ENCODE measurements around the gene MEGF6.

The MEGF6 gene

DNA sequence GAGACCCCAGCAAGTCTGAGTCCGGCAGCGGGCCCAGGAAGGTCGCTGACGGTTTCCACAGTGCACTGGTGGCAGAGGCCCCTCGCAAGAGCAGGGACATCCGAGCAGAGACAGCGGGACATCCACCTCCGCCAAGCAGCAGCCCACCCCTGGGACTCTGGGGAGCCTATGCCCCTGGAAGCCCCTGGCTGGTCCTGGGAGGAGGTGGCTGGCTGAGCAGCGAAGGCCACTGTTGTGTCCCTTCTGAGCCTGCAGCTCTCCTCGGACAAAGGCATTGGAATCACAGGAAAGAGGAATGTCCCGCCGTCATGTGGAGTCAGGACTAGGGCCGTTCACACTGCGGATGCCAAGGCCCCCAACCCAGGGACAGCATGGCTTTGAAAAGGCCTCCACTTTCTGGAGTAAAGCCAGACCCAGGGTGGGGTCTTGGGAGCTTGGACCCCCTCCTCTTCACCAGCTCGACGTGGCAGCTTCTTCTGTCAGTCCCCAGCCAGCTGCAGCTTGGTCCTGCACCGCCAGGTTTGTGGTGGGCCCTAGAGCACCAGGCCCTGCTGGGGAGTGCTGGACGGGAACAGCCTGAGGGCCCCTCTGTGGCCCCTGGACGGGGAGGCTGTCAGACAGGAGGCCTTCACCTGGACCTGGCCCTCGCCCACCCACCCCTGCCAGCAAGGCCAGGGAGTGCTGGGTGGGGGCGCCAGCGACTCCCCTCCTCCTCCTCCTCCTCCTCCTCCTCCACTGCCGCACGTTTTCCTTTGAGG, 1.4 kb downstream of the MEGF6 start:
- no peak for DNase-seq (ENCODE audit: low spot score)

- no peak for DNase-seq (ENCODE audit: low spot score)
Observed at GRCh38 chr1:3609016-3609768, 2.1 kb downstream of the MEGF6 start.

DNA sequence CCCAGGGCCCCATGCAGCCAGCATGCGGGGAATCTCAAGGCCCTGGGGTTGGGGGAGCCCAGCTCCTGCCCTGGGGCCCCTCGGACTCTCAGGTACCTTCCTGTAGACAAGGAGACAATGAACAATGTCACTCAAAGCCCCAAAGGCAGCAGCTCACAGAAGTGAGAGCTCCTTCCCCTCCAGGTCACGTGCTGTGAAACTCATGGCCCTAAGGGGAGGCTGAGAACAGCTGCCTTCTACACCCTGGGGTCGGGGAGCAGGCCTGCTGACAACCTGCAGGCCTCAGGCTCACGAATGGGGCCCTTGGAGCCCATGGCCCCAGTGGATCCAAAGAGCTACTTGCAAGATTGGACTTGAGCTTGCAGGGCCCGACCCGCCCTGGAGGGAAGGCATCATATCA, 3.2 kb downstream of the MEGF6 start:
- DNase-seq (ENCODE audit: low spot score) = no peak

GRCh38 chr1:3607703-3608065, 3.6 kb downstream of the MEGF6 start:
- DNase-seq (ENCODE audit: low spot score) = no peak

DNA sequence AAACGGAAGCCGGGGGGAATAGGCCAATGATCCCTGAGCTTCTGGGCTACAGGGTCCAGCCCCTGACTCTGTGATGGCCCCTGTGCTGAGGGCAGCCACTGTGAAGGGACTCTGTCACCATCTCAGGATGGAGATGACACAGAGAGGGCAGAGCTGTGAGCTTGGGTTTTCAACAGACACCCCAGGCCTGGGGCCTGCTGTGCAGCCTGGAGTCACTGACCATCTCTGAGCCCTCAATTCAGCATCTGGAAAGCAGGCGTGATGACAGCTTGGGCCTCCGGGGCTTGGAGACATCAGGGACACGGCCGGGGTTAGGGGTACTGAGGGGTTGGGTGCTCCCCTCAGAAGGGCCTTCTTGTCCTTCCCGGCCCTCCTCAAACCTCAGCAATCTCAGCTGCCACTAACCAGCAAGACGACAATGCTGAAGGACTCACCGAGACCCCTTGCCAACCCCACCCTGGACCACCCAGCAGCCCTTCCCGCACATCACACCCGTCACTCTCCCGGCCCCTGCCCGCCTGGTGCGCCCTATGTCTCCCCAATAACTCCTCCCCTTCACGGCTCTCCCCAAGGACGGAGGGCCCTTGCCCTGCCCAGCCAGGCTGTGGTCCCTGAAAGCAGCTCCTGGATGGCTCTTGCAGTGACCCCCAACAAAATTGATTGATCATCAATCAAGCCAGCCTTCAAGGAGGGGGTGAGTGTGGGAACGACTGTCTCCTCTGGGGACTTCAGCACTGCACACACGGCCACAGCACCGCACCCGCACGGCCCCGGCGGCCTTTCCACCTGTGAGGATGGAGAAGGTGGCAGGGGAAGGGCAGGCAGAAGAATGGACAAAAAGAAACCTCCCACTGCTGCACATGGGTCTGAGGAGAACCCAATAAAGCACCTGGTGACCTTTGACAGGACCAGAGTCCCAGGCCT, 4.3 kb downstream of the MEGF6 start:
- DNase-seq (ENCODE audit: low spot score) = no peak

GRCh38 chr1:3604997-3605823, 6.1 kb downstream of the MEGF6 start:
- no peak for DNase-seq (ENCODE audit: low spot score)

DNA sequence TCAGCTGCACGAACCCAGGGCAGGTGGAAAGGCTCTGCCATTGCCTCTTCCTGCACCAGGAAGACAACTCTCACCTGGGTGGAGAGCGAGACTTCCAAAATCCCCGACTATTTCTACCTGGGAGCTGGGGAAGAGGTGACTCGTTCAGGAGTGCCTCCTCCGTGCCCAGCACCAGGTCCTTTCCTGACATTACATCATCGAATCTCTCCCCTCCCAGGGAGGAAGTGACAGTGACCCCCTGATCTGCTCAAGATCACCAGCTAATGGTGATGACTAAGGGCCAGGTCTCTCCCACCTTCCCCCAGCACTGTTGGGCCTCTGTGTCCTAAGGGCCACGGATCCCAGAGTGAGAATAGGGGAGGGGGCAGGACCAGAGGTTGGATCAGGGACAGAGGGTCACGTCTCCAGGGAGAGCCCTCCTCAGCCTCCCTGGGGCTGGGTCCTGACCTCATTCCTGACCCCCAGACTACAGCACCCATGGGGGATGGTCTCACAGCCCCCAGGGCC, 6.8 kb downstream of the MEGF6 start:
- DNase-seq (ENCODE audit: low spot score) = no peak

DNA sequence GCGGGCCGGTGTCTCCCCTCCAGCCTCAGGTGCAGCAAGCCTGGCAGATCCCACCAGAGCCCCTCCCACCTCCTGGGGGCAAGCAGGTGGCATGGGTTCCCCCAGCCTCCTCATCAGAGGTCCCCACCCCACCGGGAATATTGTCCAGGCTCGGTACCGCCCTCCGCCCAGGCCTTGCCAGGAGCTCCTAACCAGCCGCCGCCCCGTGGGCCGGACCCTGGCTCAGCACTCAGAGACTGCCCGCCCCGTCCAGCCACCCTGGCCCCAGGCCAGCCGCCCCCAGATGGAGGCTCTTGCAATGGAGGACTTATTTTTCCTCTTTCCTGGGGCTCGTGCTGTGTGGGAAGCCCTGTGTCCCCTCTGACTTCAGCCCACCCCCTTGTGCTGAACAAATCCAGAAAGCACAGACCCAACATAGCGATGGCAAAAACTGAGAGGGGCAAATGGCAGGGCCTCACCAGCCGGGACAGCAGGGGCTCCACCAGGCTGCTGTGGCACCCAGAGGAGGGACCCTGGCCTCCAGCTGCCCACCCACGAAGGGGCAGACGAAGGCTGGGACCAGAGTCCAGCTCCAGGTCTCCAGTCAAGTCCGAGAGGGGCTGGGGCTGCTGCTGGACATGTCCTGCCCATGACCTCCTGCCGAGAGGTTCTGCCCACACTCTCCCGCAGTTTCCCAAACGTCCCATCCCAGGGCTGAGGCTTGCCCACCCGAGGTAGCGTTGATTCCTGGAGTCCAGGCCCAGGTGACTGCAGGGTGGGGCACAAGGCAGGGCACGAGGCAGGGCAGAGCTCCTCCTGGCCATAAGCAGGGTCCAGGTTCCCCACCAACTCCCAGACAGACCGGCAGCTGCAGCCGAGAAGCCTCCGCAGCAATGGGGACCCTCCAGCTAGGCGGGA, 7.5 kb downstream of the MEGF6 start:
- DNase-seq (ENCODE audit: low spot score) = no peak

GRCh38 chr1:3603156-3603555, 8.2 kb downstream of the MEGF6 start:
- no peak for DNase-seq (ENCODE audit: low spot score)

DNA sequence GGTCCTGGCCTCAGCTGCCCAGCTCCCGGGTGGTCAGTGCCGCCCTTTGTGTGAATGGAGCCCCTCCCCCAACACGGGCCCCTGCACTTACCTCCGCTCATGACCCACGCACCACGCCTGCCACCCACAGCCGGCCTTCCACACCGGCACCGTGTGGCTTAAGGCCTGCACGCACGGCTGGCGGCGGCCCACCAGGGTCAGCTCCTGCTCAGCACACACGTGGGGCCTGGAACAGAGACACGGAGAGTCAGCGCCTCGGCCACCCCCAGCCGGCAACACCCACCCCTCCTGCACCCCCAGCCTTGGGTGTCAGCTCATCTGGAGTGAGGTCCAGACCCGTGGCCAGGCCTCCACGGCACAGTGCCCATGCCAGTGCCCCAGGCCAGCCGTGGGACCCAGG, 8.9 kb downstream of the MEGF6 start:
- no peak for DNase-seq (ENCODE audit: low spot score)

DNA sequence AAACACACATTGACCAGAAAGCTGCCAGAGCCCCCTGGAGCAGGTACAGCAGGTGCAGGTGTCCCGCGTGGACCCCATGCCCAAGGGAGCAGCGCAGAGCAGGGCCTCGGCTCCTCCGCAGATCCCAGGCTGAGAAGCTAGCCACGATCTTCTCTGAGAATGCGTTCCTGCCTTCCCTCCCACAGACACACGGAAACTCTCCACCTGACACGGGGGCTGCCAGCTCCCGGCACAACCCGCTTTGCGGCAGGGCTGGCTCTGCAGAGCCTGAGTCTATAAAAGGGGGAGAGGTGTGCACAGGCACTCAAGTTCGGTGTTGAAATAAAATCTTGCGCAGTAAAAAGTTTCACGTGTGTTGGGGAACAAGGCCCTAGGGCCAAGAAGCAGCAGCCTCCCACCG, 9.6 kb downstream of the MEGF6 start:
- no peak for DNase-seq (ENCODE audit: low spot score)

GRCh38 chr1:3600354-3600753, 11.0 kb downstream of the MEGF6 start:
- DNase-seq (ENCODE audit: low spot score) = no peak

GRCh38 chr1:3599816-3600215, 11.5 kb downstream of the MEGF6 start:
- DNase-seq (ENCODE audit: low spot score) = no peak

DNA sequence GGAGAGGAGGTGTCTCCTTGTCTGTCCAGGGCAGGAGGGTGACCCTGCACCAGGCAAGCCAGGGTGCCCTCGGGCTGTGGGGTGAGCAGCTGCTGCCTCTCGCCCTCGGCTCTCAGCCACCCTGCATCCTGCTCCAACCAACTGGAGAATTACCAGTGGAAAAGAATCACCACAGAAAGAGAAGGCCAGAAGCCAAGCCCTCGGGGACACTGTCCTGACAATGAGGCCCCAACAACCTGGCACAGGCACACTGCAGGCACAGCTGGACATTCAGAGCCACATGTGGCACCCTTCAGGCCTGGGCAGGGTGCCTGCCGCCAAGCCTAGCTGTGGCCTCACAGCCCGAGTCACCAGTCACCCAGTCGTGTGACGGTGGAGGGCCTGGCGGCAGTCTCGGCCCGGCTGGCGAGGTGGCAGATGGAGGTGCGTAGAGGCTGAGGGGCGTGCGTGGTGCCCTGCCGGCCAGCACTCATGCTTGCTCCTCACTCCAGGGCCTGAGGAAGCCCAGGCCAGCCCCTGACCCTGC, 12.0 kb downstream of the MEGF6 start:
- no peak for DNase-seq (ENCODE audit: low spot score)

GRCh38 chr1:3598522-3599285, 12.6 kb downstream of the MEGF6 start:
- no peak for DNase-seq (ENCODE audit: low spot score)

- no peak for DNase-seq (ENCODE audit: low spot score)
Observed at GRCh38 chr1:3598051-3598491, 13.2 kb downstream of the MEGF6 start.

DNA sequence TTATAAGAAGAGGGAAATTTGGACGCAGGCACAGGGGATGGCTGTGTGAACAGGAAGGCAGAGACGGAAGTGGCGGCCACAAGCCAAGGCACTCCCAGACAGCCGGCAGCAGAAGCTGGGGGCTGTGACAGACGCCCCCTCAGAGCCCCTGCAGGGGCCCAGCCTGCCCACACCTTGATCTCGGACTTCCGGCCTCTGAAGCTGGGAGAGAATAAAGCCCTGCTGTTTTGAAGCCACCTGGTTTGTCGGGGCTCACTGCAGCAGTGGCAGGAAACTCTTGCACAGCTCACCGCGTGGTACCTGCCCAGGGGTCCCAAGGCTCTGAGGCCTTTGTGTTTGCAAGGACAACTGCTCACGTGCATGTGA, 13.7 kb downstream of the MEGF6 start:
- no peak for DNase-seq (ENCODE audit: low spot score)

GRCh38 chr1:3596663-3597598, 14.4 kb downstream of the MEGF6 start:
- no peak for DNase-seq (ENCODE audit: low spot score)

Data from hematopoietic multipotent progenitor cell treated with erythropoietin and hydrocortisone succinate and interleukin-3 and kit ligand, for 17 days (in vitro differentiated cells).